GM12865 (cell line): Measurements from ENCODE around the gene CBX7.

Experiments used
- DNase-seq: peaks from one replicate; pipeline ENCODE4 v3.0.0; 2010; ENCODE audit warnings: low read depth
- H3K4me3 ChIP-seq: 2 replicates; pipeline ENCODE4 v1.5.1; 2011; ENCODE audit warnings: mild to moderate bottlenecking, low read depth, low read length, control low read depth
- CTCF ChIP-seq: IDR thresholded peaks from 2 replicates; pipeline ENCODE4 v1.5.1; 2011; ENCODE audit warnings: low read length, control low read depth, low read depth, inconsistent platforms; ENCODE audit not compliant: insufficient read depth; ENCODE audit errors: missing control alignments

The CBX7 gene

GRCh38 chr22:39130152-39130704 is 22.3 kb downstream of the CBX7 start:
- DNase-seq = no peak
- no peak overlapping the region for H3K4me3 ChIP-seq
- TF ChIP-seq CTCF = no peak

GRCh38 chr22:39129746-39130145 is 22.7 kb downstream of the CBX7 start:
- H3K4me3 ChIP-seq = no peak overlapping the region
- no peak for DNase-seq
- TF ChIP-seq CTCF = no peak

- no peak for TF ChIP-seq CTCF
- no peak overlapping the region for H3K4me3 ChIP-seq
- DNase-seq = no peak
Measured at GRCh38 chr22:39129081-39129480, 23.4 kb downstream of the CBX7 start.

GRCh38 chr22:39128508-39128907 is 24.0 kb downstream of the CBX7 start:
- no peak overlapping the region for H3K4me3 ChIP-seq
- DNase-seq = no peak
- TF ChIP-seq CTCF = no peak

- DNase-seq = no peak
- H3K4me3 ChIP-seq = no peak overlapping the region
- TF ChIP-seq CTCF = no peak
Measured at GRCh38 chr22:39125622-39126021, 26.9 kb downstream of the CBX7 start.

GRCh38 chr22:39123751-39124581 is 28.5 kb downstream of the CBX7 start:
- no peak for DNase-seq
- no peak for TF ChIP-seq CTCF
- H3K4me3 ChIP-seq = no peak overlapping the region
